HG02610 (cell line): Measurements from ENCODE around the gene SSMEM1.
"Not testable (repeated sequence)": the region's sequence is repeated elsewhere in the genome, so short reads cannot be mapped to it uniquely, and the experiment has no call there.

Experiments used
- ATAC-seq: cut with Tn5 transposase; IDR thresholded peaks from one replicate; pipeline ENCODE4 v1.9.1; 2021; ENCODE audit warnings: mild to moderate bottlenecking, moderate library complexity; ENCODE audit not compliant: unreplicated experiment

SSMEM1 gene

GRCh38 chr7:130210181-130210935 is 2.7 kb downstream of the SSMEM1 start:
- ATAC-seq = no peak

- ATAC-seq = no peak
Measured at GRCh38 chr7:130213828-130214227, 6.2 kb downstream of the SSMEM1 start.

- no peak for ATAC-seq
Measured at GRCh38 chr7:130216025-130216424, 8.4 kb downstream of the SSMEM1 start.

- no peak for ATAC-seq
Measured at GRCh38 chr7:130216750-130217149, 9.1 kb downstream of the SSMEM1 start.

- no peak for ATAC-seq
Measured at GRCh38 chr7:130218806-130219620, 11.4 kb downstream of the SSMEM1 start.

GRCh38 chr7:130219871-130220270 is 12.2 kb downstream of the SSMEM1 start:
- no peak for ATAC-seq

- ATAC-seq = no peak
Measured at GRCh38 chr7:130221746-130222145, 14.1 kb downstream of the SSMEM1 start.

GRCh38 chr7:130223646-130224045 is 16.0 kb downstream of the SSMEM1 start:
- ATAC-seq = no peak

GRCh38 chr7:130224210-130224609 is 16.6 kb downstream of the SSMEM1 start:
- ATAC-seq = no peak

GRCh38 chr7:130224923-130225322 is 17.3 kb downstream of the SSMEM1 start:
- not testable (repeated sequence) for ATAC-seq

GRCh38 chr7:130226333-130226732 is 18.7 kb downstream of the SSMEM1 start:
- ATAC-seq = no peak

GRCh38 chr7:130227883-130228575 is 20.4 kb downstream of the SSMEM1 start:
- ATAC-seq = no peak

- ATAC-seq = no peak
Measured at GRCh38 chr7:130228840-130229502, 21.3 kb downstream of the SSMEM1 start.

- ATAC-seq = not testable (repeated sequence)
Measured at GRCh38 chr7:130229981-130230380, 22.3 kb downstream of the SSMEM1 start.

GRCh38 chr7:130231792-130232191 is 24.1 kb downstream of the SSMEM1 start:
- no peak for ATAC-seq

GRCh38 chr7:130232209-130232608 is 24.5 kb downstream of the SSMEM1 start:
- ATAC-seq = no peak

- ATAC-seq = no peak
Measured at GRCh38 chr7:130234078-130234477, 26.4 kb downstream of the SSMEM1 start.

GRCh38 chr7:130236361-130236760 is 28.7 kb downstream of the SSMEM1 start:
- not testable (repeated sequence) for ATAC-seq

GRCh38 chr7:130240240-130240639 is 32.6 kb downstream of the SSMEM1 start:
- ATAC-seq = no peak

GRCh38 chr7:130242198-130243014 is 34.7 kb downstream of the SSMEM1 start:
- ATAC-seq = peak; percentile 62
